Fibroblast of lung (primary cell): Measurements from ENCODE around the gene ITGA5. TPM values are rescaled to one million over a fixed set of nuclear protein-coding genes. Genes with fewer than 3 reads are reported as not detected.

Source experiments
- DNase-seq, 2 donors: peaks; one replicate each; pipeline versions ENCODE4 v3.0.0 to v3.0.0-alpha.2; 2010; ENCODE audit warnings: low read depth in 2 of 2
- H2AFZ ChIP-seq: 2 replicates; pipeline ENCODE4 v1.5.1; 2012; ENCODE audit warnings: low read length, control low read depth, inconsistent platforms
- H3K27ac ChIP-seq: 2 replicates; pipeline ENCODE4 v1.5.1; 2011; ENCODE audit warnings: low read length, control low read depth; ENCODE audit not compliant: insufficient read depth
- H3K27me3 ChIP-seq: 2 replicates; pipeline ENCODE4 v1.5.1; 2011; ENCODE audit warnings: mild to moderate bottlenecking, low read length; ENCODE audit not compliant: control insufficient read depth, insufficient read depth
- H3K36me3 ChIP-seq: 2 replicates; pipeline ENCODE4 v1.5.1; 2011; ENCODE audit warnings: low read length; ENCODE audit not compliant: control insufficient read depth, insufficient read depth
- H3K4me1 ChIP-seq: 2 replicates; pipeline ENCODE4 v1.5.1; 2011; ENCODE audit warnings: low read length; ENCODE audit not compliant: control insufficient read depth, insufficient read depth; ENCODE audit errors: extremely low read depth
- H3K4me2 ChIP-seq: 2 replicates; pipeline ENCODE4 v1.5.1; 2011; ENCODE audit warnings: low read length, control low read depth; ENCODE audit not compliant: insufficient read depth; ENCODE audit errors: extremely low read depth
- H3K4me3 ChIP-seq, 4 experiments: fragments of 200-600 bp in 1 of 4; sonication (generic) in 1 of 4; replicated peaks in 1 of 4; 2 replicates each; pipeline ENCODE4 v1.5.1; 2011 to 2016; ENCODE audit warnings: low read length in 4 of 4, low read depth in 3 of 4, mild to moderate bottlenecking in 3 of 4, control low read depth in 2 of 4, inconsistent platforms in 1 of 4, mixed read lengths in 1 of 4; ENCODE audit not compliant: insufficient read depth in 1 of 4; ENCODE audit errors: control extremely low read depth in 1 of 4
- H3K79me2 ChIP-seq: 2 replicates; pipeline ENCODE4 v1.5.1; 2012; ENCODE audit warnings: mild to moderate bottlenecking, low read length, inconsistent platforms; ENCODE audit not compliant: control insufficient read depth, insufficient read depth
- H3K9ac ChIP-seq: 2 replicates; pipeline ENCODE4 v1.5.1; 2011; ENCODE audit warnings: mild to moderate bottlenecking, low read length, control low read depth; ENCODE audit not compliant: insufficient read depth
- H3K9me3 ChIP-seq: 2 replicates; pipeline ENCODE4 v1.5.1; 2012; ENCODE audit warnings: low read depth, low read length; ENCODE audit not compliant: control insufficient read depth, insufficient read depth
- H4K20me1 ChIP-seq: 2 replicates; pipeline ENCODE4 v1.5.1; 2011; ENCODE audit warnings: low read length; ENCODE audit not compliant: control insufficient read depth, insufficient read depth; ENCODE audit errors: extremely low read depth
- EZH2 ChIP-seq: IDR thresholded peaks from 2 replicates; pipeline ENCODE4 v1.5.1; 2012; ENCODE audit warnings: low read length, control low read depth, mild to moderate bottlenecking; ENCODE audit errors: missing control alignments
- polyA plus RNA-seq, 2 donors: library from polyadenylated mRNA; depleted of rRNA in 1 of 2; stranded (reverse) in 1 of 2; unstranded in 1 of 2; fragments of >200 nt; gene quantifications; 2 replicates each; pipeline ENCODE4 v1.2.1, GENCODE V29; 2011 to 2012; ENCODE audit warnings: missing spikeins in 1 of 2
- total RNA-seq: library from RNA; depleted of rRNA; stranded (reverse); fragments of >200 nt; gene quantifications from 2 replicates; pipeline ENCODE4 v1.2.1, GENCODE V29; 2014
- TF ChIP-seq, protein P1 (sequence below), 2 donors: IDR thresholded peaks in 1 of 2; conservative IDR thresholded peaks in 1 of 2; 1 replicate in 1 of 2; 2 replicates in 1 of 2; pipeline ENCODE4 v1.5.1; 2011 to 2012; ENCODE audit warnings: low read length in 2 of 2, control low read depth in 1 of 2, inconsistent platforms in 1 of 2, low read depth in 1 of 2, mild to moderate bottlenecking in 1 of 2

Gene ITGA5
- total and polyA plus RNA-seq, 2 donors (not counting 1 experiment from before 2014, with no cell fraction given), result 199 to 232 TPM

- Histone ChIP-seq H3K9me3 (no peaks in the 10 kb centered on the region), H3K4me1 (peaks cover 18% of the 10 kb centered on the region), H3K36me3 (peaks cover 7% of the 10 kb centered on the region), H3K9ac (no peak overlapping the region), H2AFZ (no peak overlapping the region), H3K79me2 (no peaks in the 10 kb centered on the region), H3K4me2 (peak overlapping the region; percentile 76), H3K27ac (peak overlapping the region; percentile 66), H3K27me3 (no peaks in the 10 kb centered on the region), H4K20me1 (no peaks in the 10 kb centered on the region), H3K4me3 (peak overlapping the region in 1 of 4 experiments; percentile 17)
- TF ChIP-seq, protein P1, sequence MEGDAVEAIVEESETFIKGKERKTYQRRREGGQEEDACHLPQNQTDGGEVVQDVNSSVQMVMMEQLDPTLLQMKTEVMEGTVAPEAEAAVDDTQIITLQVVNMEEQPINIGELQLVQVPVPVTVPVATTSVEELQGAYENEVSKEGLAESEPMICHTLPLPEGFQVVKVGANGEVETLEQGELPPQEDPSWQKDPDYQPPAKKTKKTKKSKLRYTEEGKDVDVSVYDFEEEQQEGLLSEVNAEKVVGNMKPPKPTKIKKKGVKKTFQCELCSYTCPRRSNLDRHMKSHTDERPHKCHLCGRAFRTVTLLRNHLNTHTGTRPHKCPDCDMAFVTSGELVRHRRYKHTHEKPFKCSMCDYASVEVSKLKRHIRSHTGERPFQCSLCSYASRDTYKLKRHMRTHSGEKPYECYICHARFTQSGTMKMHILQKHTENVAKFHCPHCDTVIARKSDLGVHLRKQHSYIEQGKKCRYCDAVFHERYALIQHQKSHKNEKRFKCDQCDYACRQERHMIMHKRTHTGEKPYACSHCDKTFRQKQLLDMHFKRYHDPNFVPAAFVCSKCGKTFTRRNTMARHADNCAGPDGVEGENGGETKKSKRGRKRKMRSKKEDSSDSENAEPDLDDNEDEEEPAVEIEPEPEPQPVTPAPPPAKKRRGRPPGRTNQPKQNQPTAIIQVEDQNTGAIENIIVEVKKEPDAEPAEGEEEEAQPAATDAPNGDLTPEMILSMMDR (conservative IDR thresholded peaks at IDR 0.05 in 1 of 2, IDR thresholded peaks at IDR 0.05 in 1 of 2; ENCODE audit: low read depth in 1 of 2, low read length in 2 of 2), result no peak
- TF ChIP-seq EZH2, result no peak
- DNase-seq, result peak; percentile 64 to 71
Observed at GRCh38 chr12:54352891-54353874, 65.9 kb downstream of the ITGA5 start.

DNA sequence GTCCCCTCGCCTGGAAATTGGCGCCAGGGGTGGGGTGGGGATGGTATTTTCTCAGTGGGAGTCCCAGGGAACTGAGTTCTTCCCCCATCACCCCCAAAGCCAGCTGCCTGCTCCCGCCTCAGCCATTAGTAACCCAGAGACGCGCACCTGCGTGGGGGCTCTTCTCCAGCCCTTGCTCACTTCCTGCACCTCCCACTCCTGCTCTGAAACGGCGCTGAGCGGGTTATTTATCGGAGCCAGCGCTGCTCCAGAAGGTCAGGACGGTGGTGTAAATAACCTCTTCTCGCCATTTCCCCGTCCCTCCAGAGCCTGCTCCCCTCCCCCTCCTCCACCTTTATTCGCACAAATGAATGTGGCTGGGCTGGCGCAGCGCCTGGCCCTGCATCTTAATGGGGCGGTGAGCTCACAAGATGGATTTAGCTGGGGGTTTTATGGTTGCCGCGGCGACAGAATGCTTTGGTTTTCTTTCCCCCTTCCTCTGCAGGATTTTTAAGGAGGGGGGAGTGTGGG, 67.0 kb downstream of the ITGA5 start:
- TF ChIP-seq, protein P1 (conservative IDR thresholded peaks at IDR 0.05 in 1 of 2, IDR thresholded peaks at IDR 0.05 in 1 of 2; ENCODE audit: low read depth in 1 of 2, low read length in 2 of 2), result no peak
- TF ChIP-seq EZH2, result no peak
- DNase-seq, result peak; percentile 62 to 88
- no peak overlapping the region for H3K9ac ChIP-seq
- no peaks in the 10 kb centered on the region for H3K9me3 ChIP-seq
- no peaks in the 10 kb centered on the region for H4K20me1 ChIP-seq
- no peaks in the 10 kb centered on the region for H3K27me3 ChIP-seq
- no peak overlapping the region for H2AFZ ChIP-seq
- peak overlapping the region; percentile 76 for H3K4me2 ChIP-seq
- peak overlapping the region in 1 of 4 experiments; percentile 17 for H3K4me3 ChIP-seq
- H3K27ac ChIP-seq, result peak overlapping the region; percentile 66
- H3K36me3 ChIP-seq, result peaks cover 11% of the 10 kb centered on the region
- peaks cover 14% of the 10 kb centered on the region for H3K4me1 ChIP-seq
- no peaks in the 10 kb centered on the region for H3K79me2 ChIP-seq

DNA sequence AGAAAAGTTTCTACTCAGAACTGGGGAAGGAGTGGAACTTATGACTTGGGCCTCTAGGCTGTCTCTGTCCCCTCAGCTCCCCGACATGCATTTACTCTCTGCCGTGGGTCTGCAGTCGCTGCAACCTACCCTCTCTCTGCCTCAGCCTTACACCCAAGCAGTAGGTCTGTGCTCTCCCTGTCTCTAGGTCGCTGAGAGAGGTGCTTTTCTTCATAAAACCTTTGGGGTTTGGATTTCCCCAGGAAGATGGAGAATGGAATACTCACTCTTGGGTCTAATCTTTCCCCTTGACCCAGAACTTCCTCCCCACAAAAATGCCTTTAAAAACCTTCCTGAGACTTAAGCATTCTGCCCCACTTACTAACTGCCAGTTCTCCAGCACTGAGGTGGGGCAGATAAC, 67.7 kb downstream of the ITGA5 start:
- Histone ChIP-seq H3K4me1 (peaks cover 14% of the 10 kb centered on the region), H3K4me3 (no peak overlapping the region), H4K20me1 (no peaks in the 10 kb centered on the region), H3K9me3 (no peaks in the 10 kb centered on the region), H3K27me3 (no peaks in the 10 kb centered on the region), H3K27ac (no peak overlapping the region), H2AFZ (no peak overlapping the region), H3K79me2 (no peaks in the 10 kb centered on the region), H3K9ac (no peak overlapping the region), H3K4me2 (no peak overlapping the region), H3K36me3 (peaks cover 15% of the 10 kb centered on the region)
- no peak for DNase-seq
- TF ChIP-seq EZH2, result no peak
- TF ChIP-seq, protein P1 (conservative IDR thresholded peaks at IDR 0.05 in 1 of 2, IDR thresholded peaks at IDR 0.05 in 1 of 2; ENCODE audit: low read depth in 1 of 2, low read length in 2 of 2), result no peak
